Fibroblast of skin of scalp (primary cell): ENCODE data around the gene WNK1.
"Not testable (repeated sequence)": the region's sequence is repeated elsewhere in the genome, so short reads cannot be mapped to it uniquely, and the experiment has no call there.

Experiments used
- DNase-seq: peaks from one replicate; pipeline ENCODE4 v3.0.0-alpha.2; 2013

Gene WNK1

GRCh38 chr12:817941-818600 lies 65.7 kb downstream of the WNK1 start:
- DNase-seq, result no peak

GRCh38 chr12:818733-819132 lies 66.4 kb downstream of the WNK1 start:
- DNase-seq, result no peak

- no peak for DNase-seq
Observed at GRCh38 chr12:820336-820735, 68.0 kb downstream of the WNK1 start.

DNA sequence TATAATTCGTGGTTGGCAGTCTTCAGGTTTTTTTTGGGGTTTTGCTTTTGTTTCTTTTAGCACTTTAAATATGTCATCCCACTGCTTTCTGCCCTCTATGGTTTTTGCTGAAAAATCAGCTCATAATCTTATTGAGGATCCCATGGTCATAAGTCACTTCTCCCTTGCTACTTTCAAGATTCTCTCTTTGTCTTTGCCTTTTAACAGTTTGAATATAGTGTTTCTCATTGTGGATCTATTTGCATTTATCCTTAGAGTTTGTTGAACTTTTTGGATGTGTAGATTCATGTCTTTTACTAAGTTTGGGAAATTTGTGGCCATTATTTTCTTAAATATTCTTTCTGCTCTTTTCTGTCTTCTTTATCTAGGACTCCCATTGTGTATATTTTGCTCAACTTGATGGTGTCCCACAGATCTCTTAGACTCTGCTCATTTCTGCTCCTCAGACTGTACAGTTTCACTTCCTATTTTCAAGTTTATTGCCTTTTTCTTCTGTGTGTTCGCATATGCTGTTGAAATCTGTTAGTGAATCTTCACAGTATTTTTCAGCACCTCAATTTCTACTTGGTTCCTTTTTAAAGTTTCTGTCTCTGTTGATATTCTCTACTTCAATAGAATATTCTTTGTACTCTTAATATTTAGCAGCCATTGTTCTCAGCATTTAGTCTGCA lies 70.8 kb downstream of the WNK1 start:
- no peak for DNase-seq

- DNase-seq, result no peak
Observed at GRCh38 chr12:826331-826730, 74.0 kb downstream of the WNK1 start.

DNA sequence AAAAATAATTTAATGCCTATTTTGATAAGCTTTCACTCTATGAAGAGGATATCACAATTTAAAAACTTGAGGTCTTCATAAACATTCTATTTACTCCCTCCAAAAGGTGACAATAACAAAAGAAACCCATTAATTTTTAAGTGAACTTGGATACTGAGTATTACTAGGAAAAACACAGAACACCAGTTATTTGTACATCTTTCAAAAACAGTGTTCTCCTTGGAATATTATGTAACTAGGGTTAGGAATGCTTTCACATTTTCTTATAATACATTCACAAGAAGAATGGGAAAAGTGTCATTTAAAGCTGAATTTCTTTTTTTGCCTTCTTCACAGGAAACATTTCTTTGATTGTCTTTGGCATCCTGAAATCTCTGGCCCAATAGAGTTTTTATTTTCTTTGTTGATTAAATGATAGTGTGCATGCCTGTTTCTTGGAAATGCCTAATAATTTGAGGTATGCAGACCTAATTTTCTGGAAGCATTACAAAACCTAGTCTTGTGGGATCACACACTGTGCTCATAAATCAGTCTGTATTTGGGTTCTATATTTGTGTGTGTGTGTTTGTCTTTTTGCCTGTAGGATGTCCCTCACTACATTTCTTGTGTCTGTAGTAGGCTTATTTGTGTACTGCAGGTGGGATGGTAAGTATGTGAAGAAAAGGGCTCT lies 76.5 kb downstream of the WNK1 start:
- DNase-seq, result peak; percentile 16

DNA sequence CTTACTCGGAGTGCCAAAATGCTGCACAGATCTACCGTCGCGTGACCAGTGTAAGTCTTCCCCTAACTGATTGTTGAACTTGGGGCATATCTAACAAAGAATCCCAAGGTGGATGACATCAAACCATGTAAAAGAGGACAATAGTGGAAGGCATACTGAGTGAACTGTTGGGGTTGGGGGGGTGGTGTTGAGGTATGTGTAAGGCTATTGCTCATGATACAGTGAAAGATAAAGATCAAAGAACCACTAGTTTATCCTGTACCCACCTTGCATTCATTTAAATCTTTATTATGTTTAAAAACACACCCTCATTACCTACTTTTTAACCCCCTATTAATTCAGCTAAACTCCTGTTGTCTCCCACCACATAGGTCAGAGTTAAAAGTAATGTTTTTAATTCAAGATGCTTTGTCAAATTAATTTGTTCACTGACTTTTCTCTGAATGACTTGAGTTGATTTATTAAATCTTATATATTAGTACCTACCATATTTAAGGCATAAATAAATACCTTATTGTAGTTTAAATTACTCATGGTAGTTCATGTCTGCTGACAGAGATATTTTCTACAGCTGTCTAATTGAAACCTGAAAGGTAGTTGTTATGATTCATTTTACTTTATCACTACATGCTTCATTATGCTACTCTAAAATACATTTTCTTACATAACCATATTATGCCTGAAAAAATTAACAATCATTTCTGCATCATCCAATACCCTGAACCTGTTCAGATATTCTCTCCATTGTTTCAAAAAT lies 77.9 kb downstream of the WNK1 start:
- DNase-seq, result no peak

DNA sequence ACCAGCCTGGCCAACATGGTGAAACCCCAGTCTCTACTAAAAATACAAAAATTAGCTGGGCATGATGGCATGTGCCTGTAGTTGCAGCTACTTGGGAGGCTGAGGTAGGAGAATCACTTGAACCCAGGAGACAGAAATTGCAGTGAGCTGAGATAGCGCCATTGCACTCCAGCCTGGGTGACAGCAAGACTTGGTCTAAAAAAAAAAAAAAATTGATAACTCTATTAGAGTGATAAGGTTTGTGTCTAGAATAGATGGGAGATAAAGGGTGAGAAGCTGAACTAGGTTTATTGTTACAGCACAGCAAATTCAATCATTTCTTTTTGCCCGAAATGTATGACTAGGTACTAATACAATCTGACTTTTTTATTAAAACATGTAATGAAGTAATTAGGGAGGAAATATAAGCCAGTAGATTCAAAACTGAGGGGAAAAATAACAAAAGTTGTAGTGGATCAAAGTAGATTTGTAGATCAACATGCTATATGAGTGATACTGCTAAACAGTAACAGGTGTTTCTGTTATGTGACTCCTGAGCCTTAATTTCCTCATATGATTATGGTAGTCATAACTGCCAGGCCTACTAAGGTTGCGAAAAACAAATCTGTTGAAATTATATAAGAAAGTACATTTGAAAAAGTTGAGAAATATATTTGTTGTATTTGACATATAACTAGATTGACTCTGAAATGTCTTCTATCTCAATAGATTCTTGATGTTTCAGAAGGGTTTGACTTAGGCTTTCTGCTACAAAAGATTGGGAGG lies 83.6 kb downstream of the WNK1 start:
- no peak for DNase-seq

- no peak for DNase-seq
Observed at GRCh38 chr12:836952-837351, 84.6 kb downstream of the WNK1 start.

GRCh38 chr12:837548-837947 lies 85.2 kb downstream of the WNK1 start:
- no peak for DNase-seq

- DNase-seq, result peak; percentile 75
Observed at GRCh38 chr12:843609-844008, 91.2 kb downstream of the WNK1 start.

GRCh38 chr12:846421-846820 lies 94.0 kb downstream of the WNK1 start:
- no peak for DNase-seq

DNA sequence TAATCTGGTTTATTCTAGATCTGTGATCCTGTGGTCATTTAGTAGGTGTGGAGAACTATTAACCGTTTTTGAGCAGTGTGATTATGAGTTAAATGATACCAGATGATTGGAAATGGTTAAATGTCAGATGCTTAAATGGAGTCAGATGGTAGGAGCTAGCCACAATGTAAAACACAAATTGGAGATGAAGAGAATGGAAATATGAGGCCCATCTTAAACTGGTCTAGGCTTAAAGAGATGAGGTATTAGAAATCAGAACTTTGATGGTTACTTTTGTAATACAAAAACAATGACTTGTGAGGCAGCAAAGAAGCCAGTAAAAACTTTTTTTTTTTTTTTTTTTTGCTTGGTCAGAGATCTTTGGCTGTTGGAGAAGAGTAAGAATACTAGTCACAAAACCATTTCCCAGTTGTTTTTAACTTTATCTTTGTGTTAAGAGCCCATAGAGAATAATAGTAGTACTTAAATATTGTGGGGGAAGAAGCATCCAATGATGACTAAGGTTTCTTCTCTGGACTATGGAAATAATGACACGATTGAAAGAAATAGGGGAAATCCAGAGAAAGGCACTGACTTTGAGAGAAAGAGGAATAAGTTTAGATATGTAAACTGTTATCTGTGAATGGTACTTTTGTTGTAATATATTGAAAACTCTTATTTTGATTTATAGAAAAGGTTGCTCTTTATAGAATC lies 95.9 kb downstream of the WNK1 start:
- peak; percentile 17 for DNase-seq

- no peak for DNase-seq
Observed at GRCh38 chr12:848882-849527, 96.6 kb downstream of the WNK1 start.

GRCh38 chr12:849733-850437 lies 97.5 kb downstream of the WNK1 start:
- not testable (repeated sequence) for DNase-seq

DNA sequence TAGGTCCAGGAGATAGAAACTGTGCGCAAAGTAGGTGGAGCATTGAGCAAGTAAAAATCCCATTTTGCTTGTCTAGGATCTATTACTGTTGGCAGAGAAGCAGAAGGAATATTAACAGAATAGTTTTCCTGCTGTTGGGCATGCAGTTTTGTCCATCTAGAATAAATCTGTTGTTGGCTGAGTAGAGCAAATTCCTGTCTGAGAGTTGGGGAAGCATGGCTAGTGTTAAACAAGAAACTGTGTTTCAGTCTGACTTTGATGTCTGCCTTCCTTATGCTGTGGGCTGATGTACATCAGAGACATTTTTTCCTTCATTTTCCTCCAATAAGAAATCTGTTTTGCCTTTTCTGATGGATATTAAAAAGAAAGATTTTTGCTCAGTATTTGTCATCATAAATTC lies 99.0 kb downstream of the WNK1 start:
- peak; percentile 57 for DNase-seq

GRCh38 chr12:851913-852312 lies 99.5 kb downstream of the WNK1 start:
- peak; percentile 78 for DNase-seq

DNA sequence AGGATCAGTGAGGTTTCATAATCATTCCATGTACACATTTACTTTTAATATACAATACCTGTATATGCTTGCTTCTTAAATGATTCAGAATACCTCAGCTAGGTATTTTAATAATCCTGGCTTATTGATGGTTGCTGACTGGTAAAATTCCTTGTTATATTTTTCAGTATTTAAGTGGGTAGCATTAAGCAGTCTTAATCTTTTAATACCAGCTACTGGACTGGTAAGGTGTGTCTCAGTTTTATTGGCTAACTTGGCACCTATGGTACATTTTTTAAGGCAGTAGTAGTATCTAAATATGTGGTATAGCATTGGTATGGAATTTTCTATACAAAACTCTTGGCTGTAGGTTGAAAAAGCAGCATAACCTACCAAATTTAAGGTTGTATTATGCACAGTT lies 100.5 kb downstream of the WNK1 start:
- no peak for DNase-seq

DNA sequence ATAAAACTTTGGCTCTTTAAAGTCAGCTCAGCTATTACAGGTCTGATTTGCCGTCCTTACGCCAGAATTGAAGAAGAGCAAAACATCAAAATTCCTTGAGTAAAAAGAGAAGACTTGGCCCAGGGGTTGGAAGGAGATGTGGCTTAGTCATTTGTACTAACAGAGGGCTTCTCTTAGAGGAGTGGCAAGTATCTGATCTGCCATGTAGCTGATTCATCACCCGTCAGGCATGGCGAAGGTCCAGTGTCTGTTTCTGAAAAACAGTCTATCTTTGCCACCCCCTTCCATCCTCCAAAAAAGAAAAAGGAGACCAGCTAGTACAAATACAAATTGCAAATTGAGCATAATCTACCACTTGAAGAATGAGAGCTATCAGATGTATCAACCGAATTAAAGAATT lies 105.2 kb downstream of the WNK1 start:
- peak; percentile 68 for DNase-seq

- no peak for DNase-seq
Observed at GRCh38 chr12:862303-862911, 110.0 kb downstream of the WNK1 start.
